Loucy (cell line): ENCODE measurements around the gene ZNF384.

Source experiments
- H2AFZ ChIP-seq: fragments of 200-600 bp; sonication (generic); 2 replicates; pipeline ENCODE4 v1.6.0; 2016; ENCODE audit warnings: antibody characterized with exemption, mild to moderate bottlenecking, low read length, moderate library complexity
- H3F3A ChIP-seq: fragments of 200-600 bp; 2 replicates; pipeline ENCODE4 v1.6.0; 2016; ENCODE audit warnings: antibody characterized with exemption, low read depth, mild to moderate bottlenecking
- H3K27me3 ChIP-seq: fragments of 200-600 bp; sonication (generic); 2 replicates; pipeline ENCODE4 v1.6.1; 2014; ENCODE audit warnings: low read length, mild to moderate bottlenecking; ENCODE audit not compliant: insufficient read depth, poor library complexity, severe bottlenecking
- H3K36me3 ChIP-seq: fragments of 200-600 bp; sonication (generic); 2 replicates; pipeline ENCODE4 v1.6.1; 2016; ENCODE audit warnings: low read length; ENCODE audit not compliant: insufficient read depth
- H3K4me1 ChIP-seq: fragments of 200-600 bp; sonication (generic); 2 replicates; pipeline ENCODE4 v1.5.1; 2014; ENCODE audit warnings: low read length, mild to moderate bottlenecking; ENCODE audit not compliant: insufficient read depth, poor library complexity, severe bottlenecking
- H3K4me2 ChIP-seq: fragments of 200-600 bp; sonication (generic); 2 replicates; pipeline ENCODE4 v1.6.0; 2014; ENCODE audit warnings: antibody characterized with exemption, low read length, low read depth, mild to moderate bottlenecking; ENCODE audit not compliant: poor library complexity, severe bottlenecking
- H3K4me3 ChIP-seq: fragments of 200-600 bp; sonication (generic); 2 replicates; pipeline ENCODE4 v1.5.1; 2014; ENCODE audit warnings: low read length, mild to moderate bottlenecking, mixed read lengths; ENCODE audit not compliant: poor library complexity, severe bottlenecking
- H3K79me2 ChIP-seq: fragments of 200-600 bp; sonication (generic); 2 replicates; pipeline ENCODE4 v1.6.1; 2014; ENCODE audit warnings: low read length; ENCODE audit not compliant: insufficient read depth
- H3K9ac ChIP-seq: fragments of 200-600 bp; sonication (generic); 2 replicates; pipeline ENCODE4 v1.6.0; 2014; ENCODE audit warnings: mild to moderate bottlenecking, low read depth, low read length, moderate library complexity; ENCODE audit not compliant: poor library complexity, severe bottlenecking
- H3K9me2 ChIP-seq: fragments of 200-600 bp; sonication (generic); replicated peaks from 2 replicates; pipeline ENCODE4 v1.6.1; 2016; ENCODE audit warnings: low read depth, low read length, mixed read lengths
- H3K9me3 ChIP-seq: fragments of 200-600 bp; sonication (generic); 2 replicates; pipeline ENCODE4 v1.6.1; 2014; ENCODE audit warnings: mild to moderate bottlenecking, antibody characterized with exemption, low read length, low read depth; ENCODE audit not compliant: insufficient read depth
- H4K20me1 ChIP-seq: fragments of 200-600 bp; sonication (generic); 2 replicates; pipeline ENCODE4 v1.6.0; 2014; ENCODE audit warnings: antibody characterized with exemption, low read length, mild to moderate bottlenecking; ENCODE audit not compliant: insufficient read depth, poor library complexity, severe bottlenecking
- EZH2phosphoT487 ChIP-seq: fragments of 200-600 bp; IDR thresholded peaks from 2 replicates; pipeline ENCODE4 v1.6.1; 2018; ENCODE audit warnings: antibody characterized with exemption, mild to moderate bottlenecking, moderate library complexity, borderline replicate concordance
- TF ChIP-seq, protein P1 (sequence below): fragments of 200-600 bp; sonication (generic); conservative IDR thresholded peaks from 2 replicates; pipeline ENCODE4 v1.5.1; 2014; ENCODE audit warnings: mild to moderate bottlenecking, antibody characterized with exemption, low read length

Gene ZNF384

GRCh38 chr12:6672143-6672542 is 17.0 kb downstream of the ZNF384 start:
- no peaks in the 10 kb centered on the region for H3F3A ChIP-seq
- H3K27me3 ChIP-seq = no peaks in the 10 kb centered on the region
- peaks cover 18% of the 10 kb centered on the region for H3K79me2 ChIP-seq
- no peaks in the 10 kb centered on the region for H3K4me1 ChIP-seq
- no peak overlapping the region for H3K4me3 ChIP-seq
- no peaks in the 10 kb centered on the region for H3K9me3 ChIP-seq
- H4K20me1 ChIP-seq = peaks cover 11% of the 10 kb centered on the region
- peaks cover 99% of the 10 kb centered on the region for H3K36me3 ChIP-seq
- H3K4me2 ChIP-seq = no peak overlapping the region
- no peak overlapping the region for H2AFZ ChIP-seq
- TF ChIP-seq, protein P1, sequence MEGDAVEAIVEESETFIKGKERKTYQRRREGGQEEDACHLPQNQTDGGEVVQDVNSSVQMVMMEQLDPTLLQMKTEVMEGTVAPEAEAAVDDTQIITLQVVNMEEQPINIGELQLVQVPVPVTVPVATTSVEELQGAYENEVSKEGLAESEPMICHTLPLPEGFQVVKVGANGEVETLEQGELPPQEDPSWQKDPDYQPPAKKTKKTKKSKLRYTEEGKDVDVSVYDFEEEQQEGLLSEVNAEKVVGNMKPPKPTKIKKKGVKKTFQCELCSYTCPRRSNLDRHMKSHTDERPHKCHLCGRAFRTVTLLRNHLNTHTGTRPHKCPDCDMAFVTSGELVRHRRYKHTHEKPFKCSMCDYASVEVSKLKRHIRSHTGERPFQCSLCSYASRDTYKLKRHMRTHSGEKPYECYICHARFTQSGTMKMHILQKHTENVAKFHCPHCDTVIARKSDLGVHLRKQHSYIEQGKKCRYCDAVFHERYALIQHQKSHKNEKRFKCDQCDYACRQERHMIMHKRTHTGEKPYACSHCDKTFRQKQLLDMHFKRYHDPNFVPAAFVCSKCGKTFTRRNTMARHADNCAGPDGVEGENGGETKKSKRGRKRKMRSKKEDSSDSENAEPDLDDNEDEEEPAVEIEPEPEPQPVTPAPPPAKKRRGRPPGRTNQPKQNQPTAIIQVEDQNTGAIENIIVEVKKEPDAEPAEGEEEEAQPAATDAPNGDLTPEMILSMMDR = no peak
- no peak for TF ChIP-seq EZH2phosphoT487
- H3K9me2 ChIP-seq = no peaks in the 10 kb centered on the region
- no peak overlapping the region for H3K9ac ChIP-seq

DNA sequence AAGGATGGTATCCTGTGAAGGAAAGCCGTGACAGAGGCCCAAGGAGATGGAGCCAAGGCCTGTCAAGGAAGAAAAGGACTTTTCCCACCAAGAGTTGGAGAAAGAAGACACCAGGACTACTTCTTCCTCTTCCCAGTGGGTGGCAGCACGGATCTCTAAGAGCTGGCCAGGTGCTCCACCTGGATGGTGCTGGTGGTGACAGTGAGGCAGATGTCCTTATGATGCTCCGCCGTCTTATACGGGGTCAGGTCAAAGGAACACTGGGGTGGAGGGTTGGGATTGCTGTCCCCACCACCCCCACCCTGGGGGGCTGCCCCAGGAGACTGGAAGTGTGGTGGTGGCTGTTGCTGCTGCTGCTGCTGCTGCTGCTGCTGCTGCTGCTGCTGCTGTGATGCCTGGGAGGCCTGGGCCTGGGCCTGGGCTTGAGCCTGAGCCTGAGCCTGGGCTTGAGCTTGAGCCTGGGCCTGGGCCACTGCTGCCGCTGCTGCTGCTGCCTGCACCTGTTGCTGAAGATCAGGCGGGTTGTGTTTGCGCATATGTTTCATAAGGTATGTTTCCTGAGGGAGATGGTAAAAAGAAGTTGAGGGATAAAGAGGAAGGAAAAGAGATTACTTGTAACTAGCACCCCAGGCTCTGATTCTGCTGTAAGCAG is 21.5 kb downstream of the ZNF384 start:
- no peaks in the 10 kb centered on the region for H4K20me1 ChIP-seq
- peaks cover 66% of the 10 kb centered on the region; the same call in 1 of the 2 replicates for H3K36me3 ChIP-seq
- H3K4me1 ChIP-seq = peaks cover 9% of the 10 kb centered on the region
- no peak overlapping the region for H2AFZ ChIP-seq
- H3K9ac ChIP-seq = no peak overlapping the region
- H3K79me2 ChIP-seq = peaks cover 1% of the 10 kb centered on the region; the same call in 1 of the 2 replicates
- H3K9me3 ChIP-seq = no peaks in the 10 kb centered on the region
- no peak overlapping the region for H3K4me3 ChIP-seq
- H3K9me2 ChIP-seq = no peaks in the 10 kb centered on the region
- H3K27me3 ChIP-seq = no peaks in the 10 kb centered on the region
- peaks cover 4% of the 10 kb centered on the region; the same call in 1 of the 2 replicates for H3F3A ChIP-seq
- TF ChIP-seq, protein P1 = peak; percentile 32; the same call in 1 of the 2 replicates
- no peak for TF ChIP-seq EZH2phosphoT487
- no peak overlapping the region for H3K4me2 ChIP-seq

GRCh38 chr12:6666211-6666610 is 23.0 kb downstream of the ZNF384 start:
- no peak for TF ChIP-seq EZH2phosphoT487
- TF ChIP-seq, protein P1 = no peak
- no peaks in the 10 kb centered on the region for H3K27me3 ChIP-seq
- H3K4me3 ChIP-seq = no peak overlapping the region
- H3F3A ChIP-seq = peaks cover 4% of the 10 kb centered on the region; the same call in 1 of the 2 replicates
- no peaks in the 10 kb centered on the region for H3K9me3 ChIP-seq
- peaks cover 52% of the 10 kb centered on the region; the same call in 1 of the 2 replicates for H3K36me3 ChIP-seq
- no peaks in the 10 kb centered on the region for H3K9me2 ChIP-seq
- no peak overlapping the region for H3K9ac ChIP-seq
- H3K79me2 ChIP-seq = peaks cover 16% of the 10 kb centered on the region
- H4K20me1 ChIP-seq = no peaks in the 10 kb centered on the region
- H2AFZ ChIP-seq = no peak overlapping the region
- H3K4me1 ChIP-seq = peaks cover 21% of the 10 kb centered on the region
- no peak overlapping the region for H3K4me2 ChIP-seq
